ENCODE measurements around the gene FBLN2. TPM values are rescaled to one million over a fixed set of nuclear protein-coding genes. Genes with fewer than 3 reads are reported as not detected.

FBLN2 gene
- total RNA-seq, 1 experiment from 2014 or later, result 0.39 TPM

DNA sequence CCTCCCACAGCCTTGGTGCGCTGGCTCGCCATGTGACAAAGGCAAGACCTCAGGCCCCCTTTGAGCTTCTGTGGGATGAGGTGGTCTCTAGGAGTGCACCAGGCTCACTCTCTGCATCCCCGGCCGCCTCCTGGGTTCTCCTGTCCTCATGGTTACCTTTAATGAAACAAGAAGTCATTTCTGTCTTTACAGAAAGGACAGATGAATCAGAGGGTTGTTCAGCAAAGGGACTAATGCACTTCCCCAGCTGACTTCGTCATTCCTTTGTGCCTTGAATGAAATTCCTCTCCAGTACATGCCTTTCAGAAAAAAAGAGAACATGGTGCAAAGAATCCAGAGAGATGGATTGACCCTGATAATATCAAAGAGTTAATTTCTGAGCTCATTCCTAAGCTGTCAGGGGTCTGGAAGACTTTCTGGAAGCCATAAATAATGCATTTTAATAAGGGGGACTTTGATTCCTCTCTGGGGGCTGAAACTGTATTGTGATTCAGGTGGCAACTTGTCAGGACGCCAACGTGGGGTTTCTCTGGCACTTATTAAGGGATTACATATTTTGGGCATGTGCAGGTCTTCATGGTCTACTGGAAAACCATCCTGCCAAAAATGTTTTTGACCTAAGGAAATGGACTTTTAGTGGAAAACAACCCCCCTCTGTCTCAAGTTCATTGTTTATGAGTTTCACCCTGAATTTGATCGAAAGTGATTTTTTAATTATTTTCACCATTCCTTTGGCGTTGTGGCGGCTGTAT, 122.7 kb downstream of the FBLN2 start:
- Histone ChIP-seq H2AFZ (ENCODE audit: low read depth, low read length, poor library complexity, severe bottlenecking) (no peak overlapping the region), H3K9me3 (ENCODE audit: control insufficient read depth in 1 of 2, insufficient read depth in 1 of 2, low read depth in 1 of 2, low read length in 2 of 2) (no peaks in the 10 kb centered on the region), H3K27ac (ENCODE audit: low read depth, low read length) (no peak overlapping the region), H3K4me1 (ENCODE audit: control insufficient read depth in 1 of 2, insufficient read depth in 2 of 2, low read length in 2 of 2) (no peaks in the 10 kb centered on the region), H4K20me1 (ENCODE audit: insufficient read depth) (no peaks in the 10 kb centered on the region), H3K79me2 (ENCODE audit: insufficient read depth, low read length) (no peaks in the 10 kb centered on the region), H3K9me2 (ENCODE audit: insufficient read depth) (no peaks in the 10 kb centered on the region), H3K9ac (ENCODE audit: low read length) (no peak overlapping the region), H3K4me2 (ENCODE audit: low read length) (no peak overlapping the region), H3K4me3 (replicated peaks in 1 of 2; ENCODE audit: low read depth in 1 of 2, low read length in 2 of 2) (no peak overlapping the region), H3K36me3 (ENCODE audit: control insufficient read depth in 1 of 2, insufficient read depth in 2 of 2, low read length in 2 of 2) (no peaks in the 10 kb centered on the region), H3K27me3 (ENCODE audit: insufficient read depth, low read length) (peaks cover 21% of the 10 kb centered on the region; the same call in 1 of the 2 replicates)
- ChIA-PET CTCF (interaction anchor here (3.2 kb wide), 1 partner anchor 13 kb away, joined by 16 read pairs; no protein-coding TSS in a partner anchor), RAD21 (ENCODE audit: low non-redundant PET in 1 of 2, low total read pairs in 2 of 2, uncharacterized antibody in 2 of 2, unreplicated experiment in 2 of 2) (no interaction called here), POLR2A (no interaction called here)
- no peak for DNase-seq (ENCODE audit: low read depth, low spot score)
- no peak for ATAC-seq
- no peak for TF ChIP-seq ZNF274 (IDR thresholded peaks at IDR 0.05; ENCODE audit: low read depth, low read length)
- TF ChIP-seq, protein P1, sequence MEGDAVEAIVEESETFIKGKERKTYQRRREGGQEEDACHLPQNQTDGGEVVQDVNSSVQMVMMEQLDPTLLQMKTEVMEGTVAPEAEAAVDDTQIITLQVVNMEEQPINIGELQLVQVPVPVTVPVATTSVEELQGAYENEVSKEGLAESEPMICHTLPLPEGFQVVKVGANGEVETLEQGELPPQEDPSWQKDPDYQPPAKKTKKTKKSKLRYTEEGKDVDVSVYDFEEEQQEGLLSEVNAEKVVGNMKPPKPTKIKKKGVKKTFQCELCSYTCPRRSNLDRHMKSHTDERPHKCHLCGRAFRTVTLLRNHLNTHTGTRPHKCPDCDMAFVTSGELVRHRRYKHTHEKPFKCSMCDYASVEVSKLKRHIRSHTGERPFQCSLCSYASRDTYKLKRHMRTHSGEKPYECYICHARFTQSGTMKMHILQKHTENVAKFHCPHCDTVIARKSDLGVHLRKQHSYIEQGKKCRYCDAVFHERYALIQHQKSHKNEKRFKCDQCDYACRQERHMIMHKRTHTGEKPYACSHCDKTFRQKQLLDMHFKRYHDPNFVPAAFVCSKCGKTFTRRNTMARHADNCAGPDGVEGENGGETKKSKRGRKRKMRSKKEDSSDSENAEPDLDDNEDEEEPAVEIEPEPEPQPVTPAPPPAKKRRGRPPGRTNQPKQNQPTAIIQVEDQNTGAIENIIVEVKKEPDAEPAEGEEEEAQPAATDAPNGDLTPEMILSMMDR (IDR thresholded peaks at IDR 0.05 in 2 of 3, conservative IDR thresholded peaks at IDR 0.05 in 1 of 3; ENCODE audit: borderline replicate concordance in 1 of 3, insufficient read depth in 1 of 3, low read depth in 2 of 3, low read length in 2 of 3), result no peak
- no peak for TF ChIP-seq CEBPB (IDR thresholded peaks at IDR 0.05; ENCODE audit: low read depth)
- TF ChIP-seq YY1 (IDR thresholded peaks at IDR 0.05; ENCODE audit: extremely low read depth, insufficient replicate concordance, low read depth, low read length), result no peak
- no peak for TF ChIP-seq TCF7L2 (IDR thresholded peaks at IDR 0.05; ENCODE audit: borderline replicate concordance, extremely low read depth, insufficient read depth, insufficient read length)
- TF ChIP-seq, protein P2, sequence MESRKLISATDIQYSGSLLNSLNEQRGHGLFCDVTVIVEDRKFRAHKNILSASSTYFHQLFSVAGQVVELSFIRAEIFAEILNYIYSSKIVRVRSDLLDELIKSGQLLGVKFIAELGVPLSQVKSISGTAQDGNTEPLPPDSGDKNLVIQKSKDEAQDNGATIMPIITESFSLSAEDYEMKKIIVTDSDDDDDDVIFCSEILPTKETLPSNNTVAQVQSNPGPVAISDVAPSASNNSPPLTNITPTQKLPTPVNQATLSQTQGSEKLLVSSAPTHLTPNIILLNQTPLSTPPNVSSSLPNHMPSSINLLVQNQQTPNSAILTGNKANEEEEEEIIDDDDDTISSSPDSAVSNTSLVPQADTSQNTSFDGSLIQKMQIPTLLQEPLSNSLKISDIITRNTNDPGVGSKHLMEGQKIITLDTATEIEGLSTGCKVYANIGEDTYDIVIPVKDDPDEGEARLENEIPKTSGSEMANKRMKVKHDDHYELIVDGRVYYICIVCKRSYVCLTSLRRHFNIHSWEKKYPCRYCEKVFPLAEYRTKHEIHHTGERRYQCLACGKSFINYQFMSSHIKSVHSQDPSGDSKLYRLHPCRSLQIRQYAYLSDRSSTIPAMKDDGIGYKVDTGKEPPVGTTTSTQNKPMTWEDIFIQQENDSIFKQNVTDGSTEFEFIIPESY (IDR thresholded peaks at IDR 0.05; ENCODE audit: extremely low read depth, insufficient replicate concordance, low read length), result no peak
- TF ChIP-seq, protein P3, sequence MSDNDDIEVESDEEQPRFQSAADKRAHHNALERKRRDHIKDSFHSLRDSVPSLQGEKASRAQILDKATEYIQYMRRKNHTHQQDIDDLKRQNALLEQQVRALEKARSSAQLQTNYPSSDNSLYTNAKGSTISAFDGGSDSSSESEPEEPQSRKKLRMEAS (IDR thresholded peaks at IDR 0.05), result no peak
- no peak for TF ChIP-seq ELF1 (IDR thresholded peaks at IDR 0.05; ENCODE audit: borderline replicate concordance, low read depth)
- TF ChIP-seq ZFX (IDR thresholded peaks at IDR 0.05), result no peak
- intact Hi-C loops (cut with micrococcal nuclease), result loop anchor here (5.0 kb wide), 1 partner anchor 206 kb away; no protein-coding TSS in a partner anchor
- BruUV-seq (replicated peaks), result no TSS peak

All from HCT116 (cell line).